ENCODE data around the gene LRIT1. TPM values are rescaled to one million over a fixed set of nuclear protein-coding genes. Genes with fewer than 3 reads are reported as not detected.

LRIT1 gene
- total RNA-seq, 1 experiment from 2014 or later = not detected

GRCh38 chr10:84196083-84196482, 45.3 kb downstream of the LRIT1 start:
- no TSS peak for BruUV-seq (replicated peaks)
- H3K27ac ChIP-seq (ENCODE audit: low read depth, low read length, poor library complexity, severe bottlenecking) = no peak overlapping the region
- no peak overlapping the region for H3K4me3 ChIP-seq (ENCODE audit: low read depth, low read length, poor library complexity, severe bottlenecking)
- TF ChIP-seq EZH2 (IDR thresholded peaks at IDR 0.05; ENCODE audit: borderline replicate concordance, low read depth, low read length, poor library complexity, severe bottlenecking) = no peak
- no peak for TF ChIP-seq CTCF (conservative IDR thresholded peaks at IDR 0.05; ENCODE audit: low read depth, low read length)
- H3K9me3 ChIP-seq (ENCODE audit: low read depth, low read length, poor library complexity, severe bottlenecking) = no peaks in the 10 kb centered on the region
- H3K4me1 ChIP-seq (ENCODE audit: insufficient read depth, low read length, poor library complexity, severe bottlenecking) = no peaks in the 10 kb centered on the region
- H3K36me3 ChIP-seq (ENCODE audit: insufficient read depth, low read length, poor library complexity, severe bottlenecking) = no peaks in the 10 kb centered on the region
- ChIA-PET CTCF (no interaction called here), POLR2A (ENCODE audit: low non-redundant PET) (no interaction called here)
- no peak for DNase-seq (ENCODE audit: low spot score)
- intact Hi-C loops (cut with micrococcal nuclease; ENCODE audit: unreplicated experiment) = no loop called here
- peaks cover 82% of the 10 kb centered on the region for H3K27me3 ChIP-seq (replicated peaks; ENCODE audit: insufficient read depth, low read depth, low read length, poor library complexity)

- DNase-seq (ENCODE audit: low spot score) = no peak
- peak overlapping the region; percentile 36 for H3K4me3 ChIP-seq (ENCODE audit: low read depth, low read length, poor library complexity, severe bottlenecking)
- no peaks in the 10 kb centered on the region for H3K9me3 ChIP-seq (ENCODE audit: low read depth, low read length, poor library complexity, severe bottlenecking)
- TF ChIP-seq CTCF (conservative IDR thresholded peaks at IDR 0.05; ENCODE audit: low read depth, low read length) (no peak), EZH2 (IDR thresholded peaks at IDR 0.05; ENCODE audit: borderline replicate concordance, low read depth, low read length, poor library complexity, severe bottlenecking) (no peak)
- H3K27ac ChIP-seq (ENCODE audit: low read depth, low read length, poor library complexity, severe bottlenecking) = no peak overlapping the region
- H3K36me3 ChIP-seq (ENCODE audit: insufficient read depth, low read length, poor library complexity, severe bottlenecking) = no peaks in the 10 kb centered on the region
- CTCF ChIA-PET = no interaction called here
- H3K27me3 ChIP-seq (replicated peaks; ENCODE audit: insufficient read depth, low read depth, low read length, poor library complexity) = peaks cover 87% of the 10 kb centered on the region
- no TSS peak for BruUV-seq (replicated peaks)
- intact Hi-C loops (cut with micrococcal nuclease; ENCODE audit: unreplicated experiment) = no loop called here
- POLR2A ChIA-PET (ENCODE audit: low non-redundant PET) = no interaction called here
- H3K4me1 ChIP-seq (ENCODE audit: insufficient read depth, low read length, poor library complexity, severe bottlenecking) = no peaks in the 10 kb centered on the region
Observed at GRCh38 chr10:84195044-84195830, 46.1 kb downstream of the LRIT1 start.

- Histone ChIP-seq H3K4me3 (ENCODE audit: low read depth, low read length, poor library complexity, severe bottlenecking) (peak within 1 kb of the TSS; percentile 36), H3K4me1 (ENCODE audit: insufficient read depth, low read length, poor library complexity, severe bottlenecking) (no peaks in the 10 kb centered on the region), H3K27me3 (replicated peaks; ENCODE audit: insufficient read depth, low read depth, low read length, poor library complexity) (peaks cover 86% of the 10 kb centered on the region), H3K36me3 (ENCODE audit: insufficient read depth, low read length, poor library complexity, severe bottlenecking) (no peaks in the 10 kb centered on the region), H3K27ac (ENCODE audit: low read depth, low read length, poor library complexity, severe bottlenecking) (no peak within 1 kb of the TSS), H3K9me3 (ENCODE audit: low read depth, low read length, poor library complexity, severe bottlenecking) (no peaks in the 10 kb centered on the region)
- CTCF ChIA-PET = no interaction called here
- BruUV-seq (replicated peaks) = no TSS peak
- DNase-seq (ENCODE audit: low spot score) = peak; percentile 27
- intact Hi-C loops (cut with micrococcal nuclease; ENCODE audit: unreplicated experiment) = no loop called here
- TF ChIP-seq EZH2 (IDR thresholded peaks at IDR 0.05; ENCODE audit: borderline replicate concordance, low read depth, low read length, poor library complexity, severe bottlenecking) (no peak), CTCF (conservative IDR thresholded peaks at IDR 0.05; ENCODE audit: low read depth, low read length) (no peak)
- POLR2A ChIA-PET (ENCODE audit: low non-redundant PET) = no interaction called here
Observed at GRCh38 chr10:84194424-84195043, 46.8 kb downstream of the LRIT1 start, which contains the start of gene CDHR1. Gene CDHR1 (plus strand): TSS chr10:84194537. CDS start chr10:84194761, 224 bp downstream.

Data from A673 (cell line).